Endothelial cell of umbilical vein (primary cell): ENCODE measurements around the gene EXOSC5.

Experiments used
- EZH2 ChIP-seq: IDR thresholded peaks from 2 replicates; pipeline ENCODE4 v1.6.1; 2012; ENCODE audit warnings: borderline replicate concordance, low read depth, mild to moderate bottlenecking, moderate library complexity, low read length, inconsistent platforms; ENCODE audit not compliant: severe bottlenecking
- GATA2 ChIP-seq: IDR thresholded peaks from 2 replicates; pipeline ENCODE4 v1.7.0; 2011; ENCODE audit warnings: low read depth, mild to moderate bottlenecking, moderate library complexity, mixed read lengths, low read length; ENCODE audit not compliant: insufficient read length, insufficient read depth
- MYC ChIP-seq: IDR thresholded peaks from one replicate; pipeline ENCODE4 v1.6.1; 2011; ENCODE audit warnings: mild to moderate bottlenecking, low read depth, low read length
- POLR2A ChIP-seq: IDR thresholded peaks from 2 replicates; pipeline ENCODE4 v1.6.1; 2012; ENCODE audit warnings: low read depth, mild to moderate bottlenecking, control low read depth, low read length
- POLR2AphosphoS5 ChIP-seq: IDR thresholded peaks from 2 replicates; pipeline ENCODE4 v1.6.1; 2012; ENCODE audit warnings: low read depth, mild to moderate bottlenecking, control low read depth, low read length, moderate library complexity; ENCODE audit not compliant: insufficient read depth
- TF ChIP-seq, protein P1 (sequence below), 2 donors: IDR thresholded peaks; 1 replicate in 1 of 2; 2 replicates in 1 of 2; pipeline ENCODE4 v1.5.1; 2011; ENCODE audit warnings: low read length in 2 of 2, mild to moderate bottlenecking in 2 of 2, moderate library complexity in 2 of 2, control low read depth in 1 of 2, inconsistent platforms in 1 of 2, low read depth in 1 of 2; ENCODE audit not compliant: insufficient read depth in 1 of 2; ENCODE audit errors: extremely low read depth in 1 of 2

DNA sequence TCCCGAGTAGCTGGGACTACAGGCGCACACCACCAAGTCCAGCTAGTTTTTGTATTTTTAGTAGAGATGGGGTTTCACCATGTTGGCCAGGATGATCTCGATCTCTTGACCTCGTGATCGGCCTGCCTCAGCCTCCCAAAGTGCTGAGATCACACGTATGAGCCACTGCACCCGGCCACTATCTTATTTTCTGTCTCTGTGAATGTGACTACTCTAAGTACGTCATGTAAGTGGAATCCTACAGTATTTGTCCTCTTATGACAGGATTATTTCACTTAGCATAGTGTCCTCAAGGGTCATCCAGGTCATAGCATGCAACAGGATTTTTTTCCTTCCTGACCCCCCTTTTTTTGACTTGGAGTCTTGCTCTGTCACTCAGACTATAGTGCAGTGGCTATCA is 25.6 kb downstream of the EXOSC5 start:
- TF ChIP-seq, protein P1, sequence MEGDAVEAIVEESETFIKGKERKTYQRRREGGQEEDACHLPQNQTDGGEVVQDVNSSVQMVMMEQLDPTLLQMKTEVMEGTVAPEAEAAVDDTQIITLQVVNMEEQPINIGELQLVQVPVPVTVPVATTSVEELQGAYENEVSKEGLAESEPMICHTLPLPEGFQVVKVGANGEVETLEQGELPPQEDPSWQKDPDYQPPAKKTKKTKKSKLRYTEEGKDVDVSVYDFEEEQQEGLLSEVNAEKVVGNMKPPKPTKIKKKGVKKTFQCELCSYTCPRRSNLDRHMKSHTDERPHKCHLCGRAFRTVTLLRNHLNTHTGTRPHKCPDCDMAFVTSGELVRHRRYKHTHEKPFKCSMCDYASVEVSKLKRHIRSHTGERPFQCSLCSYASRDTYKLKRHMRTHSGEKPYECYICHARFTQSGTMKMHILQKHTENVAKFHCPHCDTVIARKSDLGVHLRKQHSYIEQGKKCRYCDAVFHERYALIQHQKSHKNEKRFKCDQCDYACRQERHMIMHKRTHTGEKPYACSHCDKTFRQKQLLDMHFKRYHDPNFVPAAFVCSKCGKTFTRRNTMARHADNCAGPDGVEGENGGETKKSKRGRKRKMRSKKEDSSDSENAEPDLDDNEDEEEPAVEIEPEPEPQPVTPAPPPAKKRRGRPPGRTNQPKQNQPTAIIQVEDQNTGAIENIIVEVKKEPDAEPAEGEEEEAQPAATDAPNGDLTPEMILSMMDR (IDR thresholded peaks at IDR 0.05; ENCODE audit: extremely low read depth in 1 of 2, insufficient read depth in 1 of 2, low read depth in 1 of 2, low read length in 2 of 2) = no peak
- TF ChIP-seq POLR2AphosphoS5 (no peak), EZH2 (no peak), GATA2 (no peak), MYC (no peak), POLR2A (no peak)
